ENCODE results near the gene C1QB. TPM values are rescaled to one million over a fixed set of nuclear protein-coding genes. Genes with fewer than 3 reads are reported as not detected.

Gene C1QB
- total and polyA plus RNA-seq, 2 of the 4 experiments (the other 2 are of a cell fraction) = not detected

GRCh38 chr1:22635436-22635835 is 17.6 kb upstream of the C1QB start:
- Histone ChIP-seq H3K4me1 (ENCODE audit: control insufficient read depth, insufficient read depth, low read length) (no peaks in the 10 kb centered on the region; the same call in 1 of the 2 replicates), H3K9ac (ENCODE audit: low read depth, low read length) (no peak overlapping the region), H3K36me3 (ENCODE audit: control insufficient read depth, insufficient read depth, low read length) (no peaks in the 10 kb centered on the region), H3K23ac (ENCODE audit: low read depth, low read length) (no peak overlapping the region), H2BK120ac (ENCODE audit: low read depth, low read length) (no peak overlapping the region), H4K8ac (ENCODE audit: low read depth in 2 of 2, low read length in 2 of 2) (no peak overlapping the region), H3K18ac (ENCODE audit: low read depth, low read length) (no peak overlapping the region), H3K27ac (ENCODE audit: insufficient read depth, low read length) (no peak overlapping the region), H3K4me2 (ENCODE audit: low read depth, low read length) (no peak overlapping the region), H2AFZ (replicated peaks; ENCODE audit: low read length, poor library complexity) (no peak overlapping the region), H2AK5ac (ENCODE audit: low read depth, low read length) (no peak overlapping the region), H3K9me1 (ENCODE audit: insufficient read depth, low read length) (no peaks in the 10 kb centered on the region), H2BK20ac (ENCODE audit: low read depth, low read length) (no peak overlapping the region), H2BK15ac (ENCODE audit: low read depth, low read length) (no peak overlapping the region), H4K5ac (ENCODE audit: low read depth, low read length) (no peak overlapping the region), H3K4ac (ENCODE audit: low read depth, low read length) (no peak overlapping the region), H3K56ac (ENCODE audit: extremely low read depth, insufficient read depth, low read length) (no peak overlapping the region), H4K20me1 (ENCODE audit: insufficient read depth, low read length) (no peaks in the 10 kb centered on the region), H2BK5ac (ENCODE audit: low read depth, low read length, poor library complexity, severe bottlenecking) (no peak overlapping the region), H2AK9ac (replicated peaks; ENCODE audit: low read depth, low read length, poor library complexity) (no peak overlapping the region), H3K14ac (replicated peaks; ENCODE audit: low read depth, low read length) (no peak overlapping the region), H4K91ac (ENCODE audit: insufficient read depth, low read depth, low read length) (no peak overlapping the region), H3K27me3 (ENCODE audit: control insufficient read depth, insufficient read depth, low read length) (peaks cover 55% of the 10 kb centered on the region), H3K4me3 (ENCODE audit: insufficient read depth, low read depth, low read length) (no peak overlapping the region), H3K9me3 (ENCODE audit: control insufficient read depth, insufficient read depth, low read length) (peaks cover 3% of the 10 kb centered on the region; the same call in 1 of the 2 replicates), H3K79me1 (ENCODE audit: low read depth in 1 of 2, low read length in 2 of 2) (no peaks in the 10 kb centered on the region)
- ATAC-seq (ENCODE audit: low read depth) (no peak), DNase-seq (no peak)
- dilution Hi-C loops (cut with HindIII; ENCODE audit: low sequenced_read_pairs, unreplicated experiment) = no loop called here
- ChIA-PET CTCF (no interaction called here), POLR2A (ENCODE audit: unreplicated experiment) (no interaction called here)
- BruUV-seq (replicated peaks) = no TSS peak
- in situ Hi-C loops (cut with MboI; ENCODE audit: low sequenced_read_pairs) = no loop called here
- intact Hi-C loops (cut with micrococcal nuclease) = no loop called here
- TF ChIP-seq MAZ (IDR thresholded peaks at IDR 0.05; ENCODE audit: borderline replicate concordance, low read depth, low read length) = no peak
- no peak for TF ChIP-seq RAD21 (IDR thresholded peaks at IDR 0.05; ENCODE audit: low read length)
- WGBS, 2 experiments (ENCODE audit: extremely low coverage in 2 of 2, insufficient read length in 1 of 2) = 40% methylated on average over 1 of the region's 7 CpGs; no CpG with 5 or more reads in 1 of the 2 experiments
